Measurements from ENCODE around the gene WDFY2. TPM values are rescaled to one million over a fixed set of nuclear protein-coding genes. Genes with fewer than 3 reads are reported as not detected.

WDFY2 gene
- total and polyA plus RNA-seq, 2 of the 13 experiments (the other 11 are each of a cell fraction or from before 2014, with no cell fraction given), result 22.6 to 27.0 TPM

- peak; percentile 54; the same call in 1 of the 2 replicates for TF ChIP-seq ZNF142 (CRISPR knock-in tag; IDR thresholded peaks at IDR 0.05)
- TF ChIP-seq CENPX (CRISPR knock-in tag; IDR thresholded peaks at IDR 0.05), result no peak
- no peak; the same call in 1 of the 2 replicates for TF ChIP-seq IRF9 (CRISPR knock-in tag; IDR thresholded peaks at IDR 0.05; ENCODE audit: borderline replicate concordance)
- TF ChIP-seq ZNF672 (CRISPR knock-in tag; IDR thresholded peaks at IDR 0.05), result no peak
- TF ChIP-seq PLSCR1 (CRISPR knock-in tag; IDR thresholded peaks at IDR 0.05; ENCODE audit: borderline replicate concordance), result no peak
- peak; percentile 79 for TF ChIP-seq FOXA1 (IDR thresholded peaks at IDR 0.05)
- TF ChIP-seq FOXA1 (CRISPR knock-in tag; IDR thresholded peaks at IDR 0.05), result peak; percentile 91
- TF ChIP-seq ZNF607 (CRISPR knock-in tag; IDR thresholded peaks at IDR 0.05; ENCODE audit: borderline replicate concordance), result no peak; the same call in 1 of the 2 replicates
- TF ChIP-seq FOXM1 (CRISPR knock-in tag; IDR thresholded peaks at IDR 0.05), result no peak
- no peak for TF ChIP-seq HOXA7 (CRISPR knock-in tag; IDR thresholded peaks at IDR 0.05)
- peak; percentile 16; the same call in 1 of the 2 replicates for TF ChIP-seq ELF1 (CRISPR knock-in tag; IDR thresholded peaks at IDR 0.05)
- TF ChIP-seq ZNF614 (CRISPR knock-in tag; IDR thresholded peaks at IDR 0.05; ENCODE audit: borderline replicate concordance), result peak; percentile 63; the same call in 1 of the 2 replicates
- peak; percentile 51 for TF ChIP-seq ZFX (CRISPR knock-in tag; IDR thresholded peaks at IDR 0.05; ENCODE audit: low read depth)
- no peak for TF ChIP-seq GZF1 (CRISPR knock-in tag; IDR thresholded peaks at IDR 0.05)
- no peak for TF ChIP-seq IRF1 (CRISPR knock-in tag; IDR thresholded peaks at IDR 0.05; ENCODE audit: low read depth)
- TF ChIP-seq ZNF552 (CRISPR knock-in tag; IDR thresholded peaks at IDR 0.05; ENCODE audit: borderline replicate concordance), result no peak; the same call in 1 of the 2 replicates
- no peak for TF ChIP-seq TOPORS (CRISPR knock-in tag; IDR thresholded peaks at IDR 0.05)
- no peak for TF ChIP-seq RARG (CRISPR knock-in tag; IDR thresholded peaks at IDR 0.05; ENCODE audit: low read depth)
- peak; percentile 14; the same call in 1 of the 2 replicates for TF ChIP-seq KAT7 (CRISPR knock-in tag; IDR thresholded peaks at IDR 0.05; ENCODE audit: borderline replicate concordance)
Observed at GRCh38 chr13:51636349-51636890, 52.2 kb downstream of the WDFY2 start (continued).

Measured in HepG2 (cell line).